ENCODE data around the gene SLC4A1AP.

Gene SLC4A1AP

GRCh38 chr2:27703638-27704341, 40.1 kb downstream of the SLC4A1AP start:
- DNase-seq (ENCODE audit: low spot score), result peak; percentile 81

- no peak for DNase-seq (ENCODE audit: low spot score)
Observed at GRCh38 chr2:27704342-27704876, 40.7 kb downstream of the SLC4A1AP start.

GRCh38 chr2:27705851-27706622, 42.3 kb downstream of the SLC4A1AP start:
- peak; percentile 93 for DNase-seq (ENCODE audit: low spot score)

- no peak for DNase-seq (ENCODE audit: low spot score)
Observed at GRCh38 chr2:27707462-27708256, 44.0 kb downstream of the SLC4A1AP start.

GRCh38 chr2:27708257-27708654, 44.6 kb downstream of the SLC4A1AP start:
- no peak for DNase-seq (ENCODE audit: low spot score)

- no peak for DNase-seq (ENCODE audit: low spot score)
Observed at GRCh38 chr2:27708666-27709065, 45.0 kb downstream of the SLC4A1AP start.

- no peak for DNase-seq (ENCODE audit: low spot score)
Observed at GRCh38 chr2:27709326-27709725, 45.6 kb downstream of the SLC4A1AP start.

- DNase-seq (ENCODE audit: low spot score), result no peak
Observed at GRCh38 chr2:27709960-27710575, 46.4 kb downstream of the SLC4A1AP start.

- DNase-seq (ENCODE audit: low spot score), result no peak
Observed at GRCh38 chr2:27710640-27711430, 47.1 kb downstream of the SLC4A1AP start.

GRCh38 chr2:27711804-27712203, 48.1 kb downstream of the SLC4A1AP start:
- no peak for DNase-seq (ENCODE audit: low spot score)

- DNase-seq (ENCODE audit: low spot score), result no peak
Observed at GRCh38 chr2:27712522-27712921, 48.8 kb downstream of the SLC4A1AP start.

GRCh38 chr2:27713201-27713600, 49.5 kb downstream of the SLC4A1AP start:
- no peak for DNase-seq (ENCODE audit: low spot score)

GRCh38 chr2:27714053-27714452, 50.4 kb downstream of the SLC4A1AP start:
- no peak for DNase-seq (ENCODE audit: low spot score)

GRCh38 chr2:27714851-27715291, 51.2 kb downstream of the SLC4A1AP start:
- DNase-seq (ENCODE audit: low spot score), result no peak

GRCh38 chr2:27715318-27716210, 51.9 kb downstream of the SLC4A1AP start:
- DNase-seq (ENCODE audit: low spot score), result no peak

GRCh38 chr2:27716301-27717069, 52.8 kb downstream of the SLC4A1AP start:
- no peak for DNase-seq (ENCODE audit: low spot score)

GRCh38 chr2:27717070-27717795, 53.5 kb downstream of the SLC4A1AP start:
- DNase-seq (ENCODE audit: low spot score), result no peak

- DNase-seq (ENCODE audit: low spot score), result peak; percentile 76
Observed at GRCh38 chr2:27720004-27720551, 56.4 kb downstream of the SLC4A1AP start.
